ENCODE measurements around the gene MXRA8.

DNA sequence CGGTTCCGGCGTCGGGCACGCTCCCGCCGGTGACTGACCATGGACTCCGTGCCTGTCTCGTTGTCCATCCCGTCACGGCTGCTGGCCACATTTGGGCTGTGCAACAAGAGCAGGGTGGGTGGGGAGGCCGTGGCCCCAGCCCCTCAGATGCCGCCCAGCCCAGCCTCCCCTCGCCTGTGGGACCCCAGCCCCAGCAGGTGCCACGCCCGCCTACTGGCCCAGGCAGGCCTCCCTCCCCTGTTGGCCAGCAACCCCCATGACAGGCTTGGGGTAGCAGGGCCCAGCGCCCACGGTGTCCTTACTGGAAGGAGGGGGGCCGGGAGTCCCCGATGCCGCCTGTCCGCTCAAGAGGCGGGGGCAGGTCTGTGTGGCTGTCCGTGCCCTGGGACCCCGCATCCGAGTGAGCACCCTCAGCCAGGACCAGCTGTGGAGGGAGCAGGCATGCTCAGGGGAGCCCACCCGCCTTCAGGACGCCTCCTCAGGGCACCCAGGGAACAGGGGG is 16.2 kb downstream of the MXRA8 start:
- TF ChIP-seq, protein P1, sequence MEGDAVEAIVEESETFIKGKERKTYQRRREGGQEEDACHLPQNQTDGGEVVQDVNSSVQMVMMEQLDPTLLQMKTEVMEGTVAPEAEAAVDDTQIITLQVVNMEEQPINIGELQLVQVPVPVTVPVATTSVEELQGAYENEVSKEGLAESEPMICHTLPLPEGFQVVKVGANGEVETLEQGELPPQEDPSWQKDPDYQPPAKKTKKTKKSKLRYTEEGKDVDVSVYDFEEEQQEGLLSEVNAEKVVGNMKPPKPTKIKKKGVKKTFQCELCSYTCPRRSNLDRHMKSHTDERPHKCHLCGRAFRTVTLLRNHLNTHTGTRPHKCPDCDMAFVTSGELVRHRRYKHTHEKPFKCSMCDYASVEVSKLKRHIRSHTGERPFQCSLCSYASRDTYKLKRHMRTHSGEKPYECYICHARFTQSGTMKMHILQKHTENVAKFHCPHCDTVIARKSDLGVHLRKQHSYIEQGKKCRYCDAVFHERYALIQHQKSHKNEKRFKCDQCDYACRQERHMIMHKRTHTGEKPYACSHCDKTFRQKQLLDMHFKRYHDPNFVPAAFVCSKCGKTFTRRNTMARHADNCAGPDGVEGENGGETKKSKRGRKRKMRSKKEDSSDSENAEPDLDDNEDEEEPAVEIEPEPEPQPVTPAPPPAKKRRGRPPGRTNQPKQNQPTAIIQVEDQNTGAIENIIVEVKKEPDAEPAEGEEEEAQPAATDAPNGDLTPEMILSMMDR (IDR thresholded peaks at IDR 0.05), result no peak
- TF ChIP-seq POLR2A (IDR thresholded peaks at IDR 0.05), result no peak
